HEK293 (cell line): ENCODE data around the gene CXorf38.

Experiments used
- BCL11B ChIP-seq: fragments of 450-650 bp; formaldehyde crosslinking; IDR thresholded peaks from 2 replicates; pipeline ENCODE4 v1.5.1; 2016; ENCODE audit warnings: low read depth, missing biosample characterization, missing genetic modification characterization
- GLI2 ChIP-seq: fragments of 450-650 bp; formaldehyde crosslinking; IDR thresholded peaks from 2 replicates; pipeline ENCODE4; 2017; ENCODE audit warnings: missing biosample characterization, missing genetic modification characterization, low read depth, borderline replicate concordance
- GLIS2 ChIP-seq: fragments of 450-650 bp; formaldehyde crosslinking; IDR thresholded peaks from 2 replicates; pipeline ENCODE4 v1.5.1; 2016; ENCODE audit warnings: missing biosample characterization, missing genetic modification characterization
- KLF9 ChIP-seq: fragments of 450-650 bp; formaldehyde crosslinking; IDR thresholded peaks from 2 replicates; pipeline ENCODE4 v1.5.1; 2016; ENCODE audit warnings: missing biosample characterization, missing genetic modification characterization, low read depth
- SP3 ChIP-seq: fragments of 450-650 bp; formaldehyde crosslinking; IDR thresholded peaks from 2 replicates; pipeline ENCODE4 v1.5.1; 2016; ENCODE audit warnings: missing biosample characterization, missing genetic modification characterization
- ZBTB1 ChIP-seq: fragments of 450-650 bp; formaldehyde crosslinking; IDR thresholded peaks from 2 replicates; pipeline ENCODE4 v1.5.1; 2016; ENCODE audit warnings: missing biosample characterization, missing genetic modification characterization
- ZNF10 ChIP-seq: fragments of 450-650 bp; formaldehyde crosslinking; IDR thresholded peaks from 2 replicates; pipeline ENCODE4 v1.5.1; 2017; ENCODE audit warnings: missing biosample characterization, missing genetic modification characterization
- ZNF214 ChIP-seq: fragments of 450-650 bp; formaldehyde crosslinking; IDR thresholded peaks from 2 replicates; pipeline ENCODE4 v1.5.1; 2017; ENCODE audit warnings: missing biosample characterization, mild to moderate bottlenecking, missing genetic modification characterization, borderline replicate concordance
- ZNF266 ChIP-seq: fragments of 450-650 bp; formaldehyde crosslinking; IDR thresholded peaks from 2 replicates; pipeline ENCODE4 v1.5.1; 2016; ENCODE audit warnings: missing biosample characterization, missing genetic modification characterization, low read depth
- ZNF354C ChIP-seq: fragments of 450-650 bp; formaldehyde crosslinking; IDR thresholded peaks from 2 replicates; pipeline ENCODE4 v1.5.1; 2016; ENCODE audit warnings: missing biosample characterization, missing genetic modification characterization, low read depth, borderline replicate concordance
- ZNF391 ChIP-seq: fragments of 450-650 bp; formaldehyde crosslinking; IDR thresholded peaks from 2 replicates; pipeline ENCODE4 v1.5.1; 2016; ENCODE audit warnings: low read depth, missing biosample characterization, missing genetic modification characterization, borderline replicate concordance
- ZNF404 ChIP-seq: fragments of 450-650 bp; formaldehyde crosslinking; IDR thresholded peaks from 2 replicates; pipeline ENCODE4 v1.5.1; 2017; ENCODE audit warnings: missing biosample characterization, missing genetic modification characterization
- ZNF426 ChIP-seq: fragments of 450-650 bp; formaldehyde crosslinking; IDR thresholded peaks from 2 replicates; pipeline ENCODE4 v1.5.1; 2017; ENCODE audit warnings: missing biosample characterization, missing genetic modification characterization, mild to moderate bottlenecking, inconsistent platforms, moderate library complexity
- ZNF76 ChIP-seq: fragments of 450-650 bp; formaldehyde crosslinking; IDR thresholded peaks from 2 replicates; pipeline ENCODE4; 2016; ENCODE audit warnings: low read depth, missing biosample characterization, missing genetic modification characterization, borderline replicate concordance
- TF ChIP-seq, protein P1 (sequence below): fragments of 450-650 bp; formaldehyde crosslinking; IDR thresholded peaks from 2 replicates; pipeline ENCODE4 v1.5.1; 2016; ENCODE audit warnings: missing biosample characterization, missing genetic modification characterization, borderline replicate concordance
- TF ChIP-seq, protein P2 (sequence below): fragments of 450-650 bp; formaldehyde crosslinking; IDR thresholded peaks from 2 replicates; pipeline ENCODE4 v1.5.1; 2016; ENCODE audit warnings: missing biosample characterization, missing genetic modification characterization
- TF ChIP-seq, protein P3 (sequence below): fragments of 450-650 bp; formaldehyde crosslinking; IDR thresholded peaks from 2 replicates; pipeline ENCODE4 v1.5.1; 2017; ENCODE audit warnings: missing biosample characterization, missing genetic modification characterization
- TF ChIP-seq, protein P4 (sequence below): fragments of 450-650 bp; formaldehyde crosslinking; conservative IDR thresholded peaks from 2 replicates; pipeline ENCODE4 v1.5.1; 2016; ENCODE audit warnings: low read depth, missing biosample characterization, missing genetic modification characterization
- TF ChIP-seq, protein P5 (sequence below): fragments of 450-650 bp; formaldehyde crosslinking; IDR thresholded peaks from 2 replicates; pipeline ENCODE4 v1.5.1; 2016; ENCODE audit warnings: missing biosample characterization, missing genetic modification characterization
- TF ChIP-seq, protein P6 (sequence below): fragments of 450-650 bp; formaldehyde crosslinking; IDR thresholded peaks from 2 replicates; pipeline ENCODE4 v1.5.1; 2016; ENCODE audit warnings: missing biosample characterization, missing genetic modification characterization

CXorf38 gene

DNA sequence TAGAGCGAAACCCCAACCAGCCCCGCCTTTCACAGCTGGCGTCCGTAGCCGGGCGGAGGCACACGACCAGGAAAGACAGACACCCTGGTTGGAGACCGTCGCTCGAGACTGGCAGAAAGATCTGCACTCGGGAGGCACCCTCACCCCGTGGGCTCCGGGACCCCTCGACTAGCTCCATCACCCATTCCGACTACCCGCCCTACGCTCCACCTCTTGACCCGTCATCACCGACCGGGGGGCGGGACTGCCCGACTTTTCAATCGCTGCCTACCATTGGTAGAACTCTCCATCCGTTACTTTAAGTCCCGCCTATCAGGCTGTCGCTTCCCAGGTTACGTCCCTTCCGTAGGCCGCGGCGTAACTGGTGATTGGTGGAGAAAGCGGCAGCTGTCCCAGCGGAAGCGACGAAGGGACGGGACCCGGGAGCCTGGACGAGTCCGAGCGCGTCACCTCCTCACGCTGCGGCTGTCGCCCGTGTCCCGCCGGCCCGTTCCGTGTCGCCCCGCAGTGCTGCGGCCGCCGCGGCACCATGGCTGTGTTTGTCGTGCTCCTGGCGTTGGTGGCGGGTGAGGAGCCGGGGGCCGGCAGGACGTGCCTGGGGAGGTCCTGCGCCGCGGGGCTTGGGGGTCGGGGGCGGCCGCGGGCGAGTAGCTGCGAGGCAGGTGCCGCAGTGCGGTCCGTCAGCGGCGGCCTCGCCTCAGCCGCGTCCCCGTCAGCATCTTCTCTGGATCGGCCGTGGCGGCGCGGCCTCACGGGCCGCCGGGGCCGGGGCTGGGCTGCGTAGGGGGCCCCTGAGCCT lies 66.6 kb downstream of the CXorf38 start, which contains the start of gene ATP6AP2 (continued):
- TF ChIP-seq, protein P1, sequence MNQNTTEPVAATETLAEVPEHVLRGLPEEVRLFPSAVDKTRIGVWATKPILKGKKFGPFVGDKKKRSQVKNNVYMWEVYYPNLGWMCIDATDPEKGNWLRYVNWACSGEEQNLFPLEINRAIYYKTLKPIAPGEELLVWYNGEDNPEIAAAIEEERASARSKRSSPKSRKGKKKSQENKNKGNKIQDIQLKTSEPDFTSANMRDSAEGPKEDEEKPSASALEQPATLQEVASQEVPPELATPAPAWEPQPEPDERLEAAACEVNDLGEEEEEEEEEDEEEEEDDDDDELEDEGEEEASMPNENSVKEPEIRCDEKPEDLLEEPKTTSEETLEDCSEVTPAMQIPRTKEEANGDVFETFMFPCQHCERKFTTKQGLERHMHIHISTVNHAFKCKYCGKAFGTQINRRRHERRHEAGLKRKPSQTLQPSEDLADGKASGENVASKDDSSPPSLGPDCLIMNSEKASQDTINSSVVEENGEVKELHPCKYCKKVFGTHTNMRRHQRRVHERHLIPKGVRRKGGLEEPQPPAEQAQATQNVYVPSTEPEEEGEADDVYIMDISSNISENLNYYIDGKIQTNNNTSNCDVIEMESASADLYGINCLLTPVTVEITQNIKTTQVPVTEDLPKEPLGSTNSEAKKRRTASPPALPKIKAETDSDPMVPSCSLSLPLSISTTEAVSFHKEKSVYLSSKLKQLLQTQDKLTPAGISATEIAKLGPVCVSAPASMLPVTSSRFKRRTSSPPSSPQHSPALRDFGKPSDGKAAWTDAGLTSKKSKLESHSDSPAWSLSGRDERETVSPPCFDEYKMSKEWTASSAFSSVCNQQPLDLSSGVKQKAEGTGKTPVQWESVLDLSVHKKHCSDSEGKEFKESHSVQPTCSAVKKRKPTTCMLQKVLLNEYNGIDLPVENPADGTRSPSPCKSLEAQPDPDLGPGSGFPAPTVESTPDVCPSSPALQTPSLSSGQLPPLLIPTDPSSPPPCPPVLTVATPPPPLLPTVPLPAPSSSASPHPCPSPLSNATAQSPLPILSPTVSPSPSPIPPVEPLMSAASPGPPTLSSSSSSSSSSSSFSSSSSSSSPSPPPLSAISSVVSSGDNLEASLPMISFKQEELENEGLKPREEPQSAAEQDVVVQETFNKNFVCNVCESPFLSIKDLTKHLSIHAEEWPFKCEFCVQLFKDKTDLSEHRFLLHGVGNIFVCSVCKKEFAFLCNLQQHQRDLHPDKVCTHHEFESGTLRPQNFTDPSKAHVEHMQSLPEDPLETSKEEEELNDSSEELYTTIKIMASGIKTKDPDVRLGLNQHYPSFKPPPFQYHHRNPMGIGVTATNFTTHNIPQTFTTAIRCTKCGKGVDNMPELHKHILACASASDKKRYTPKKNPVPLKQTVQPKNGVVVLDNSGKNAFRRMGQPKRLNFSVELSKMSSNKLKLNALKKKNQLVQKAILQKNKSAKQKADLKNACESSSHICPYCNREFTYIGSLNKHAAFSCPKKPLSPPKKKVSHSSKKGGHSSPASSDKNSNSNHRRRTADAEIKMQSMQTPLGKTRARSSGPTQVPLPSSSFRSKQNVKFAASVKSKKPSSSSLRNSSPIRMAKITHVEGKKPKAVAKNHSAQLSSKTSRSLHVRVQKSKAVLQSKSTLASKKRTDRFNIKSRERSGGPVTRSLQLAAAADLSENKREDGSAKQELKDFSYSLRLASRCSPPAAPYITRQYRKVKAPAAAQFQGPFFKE = no peak
- TF ChIP-seq, protein P2, sequence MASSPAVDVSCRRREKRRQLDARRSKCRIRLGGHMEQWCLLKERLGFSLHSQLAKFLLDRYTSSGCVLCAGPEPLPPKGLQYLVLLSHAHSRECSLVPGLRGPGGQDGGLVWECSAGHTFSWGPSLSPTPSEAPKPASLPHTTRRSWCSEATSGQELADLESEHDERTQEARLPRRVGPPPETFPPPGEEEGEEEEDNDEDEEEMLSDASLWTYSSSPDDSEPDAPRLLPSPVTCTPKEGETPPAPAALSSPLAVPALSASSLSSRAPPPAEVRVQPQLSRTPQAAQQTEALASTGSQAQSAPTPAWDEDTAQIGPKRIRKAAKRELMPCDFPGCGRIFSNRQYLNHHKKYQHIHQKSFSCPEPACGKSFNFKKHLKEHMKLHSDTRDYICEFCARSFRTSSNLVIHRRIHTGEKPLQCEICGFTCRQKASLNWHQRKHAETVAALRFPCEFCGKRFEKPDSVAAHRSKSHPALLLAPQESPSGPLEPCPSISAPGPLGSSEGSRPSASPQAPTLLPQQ = no peak
- TF ChIP-seq GLIS2 (tag by site-specific recombination) = peak; percentile 56; the same call in 1 of the 2 replicates
- TF ChIP-seq ZNF266 (tag by site-specific recombination) = no peak
- TF ChIP-seq ZNF426 = no peak
- peak; percentile 95 for TF ChIP-seq SP3 (tag by site-specific recombination)
- TF ChIP-seq ZNF354C (tag by site-specific recombination) = no peak
- peak; percentile 72; the same call in 1 of the 2 replicates for TF ChIP-seq BCL11B (tag by site-specific recombination)
- TF ChIP-seq, protein P3, sequence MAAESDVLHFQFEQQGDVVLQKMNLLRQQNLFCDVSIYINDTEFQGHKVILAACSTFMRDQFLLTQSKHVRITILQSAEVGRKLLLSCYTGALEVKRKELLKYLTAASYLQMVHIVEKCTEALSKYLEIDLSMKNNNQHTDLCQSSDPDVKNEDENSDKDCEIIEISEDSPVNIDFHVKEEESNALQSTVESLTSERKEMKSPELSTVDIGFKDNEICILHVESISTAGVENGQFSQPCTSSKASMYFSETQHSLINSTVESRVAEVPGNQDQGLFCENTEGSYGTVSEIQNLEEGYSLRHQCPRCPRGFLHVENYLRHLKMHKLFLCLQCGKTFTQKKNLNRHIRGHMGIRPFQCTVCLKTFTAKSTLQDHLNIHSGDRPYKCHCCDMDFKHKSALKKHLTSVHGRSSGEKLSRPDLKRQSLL (tag by site-specific recombination) = peak; percentile 98
- no peak for TF ChIP-seq ZBTB1 (tag by site-specific recombination)
- TF ChIP-seq ZNF391 = no peak
- no peak for TF ChIP-seq GLI2
- TF ChIP-seq, protein P4, sequence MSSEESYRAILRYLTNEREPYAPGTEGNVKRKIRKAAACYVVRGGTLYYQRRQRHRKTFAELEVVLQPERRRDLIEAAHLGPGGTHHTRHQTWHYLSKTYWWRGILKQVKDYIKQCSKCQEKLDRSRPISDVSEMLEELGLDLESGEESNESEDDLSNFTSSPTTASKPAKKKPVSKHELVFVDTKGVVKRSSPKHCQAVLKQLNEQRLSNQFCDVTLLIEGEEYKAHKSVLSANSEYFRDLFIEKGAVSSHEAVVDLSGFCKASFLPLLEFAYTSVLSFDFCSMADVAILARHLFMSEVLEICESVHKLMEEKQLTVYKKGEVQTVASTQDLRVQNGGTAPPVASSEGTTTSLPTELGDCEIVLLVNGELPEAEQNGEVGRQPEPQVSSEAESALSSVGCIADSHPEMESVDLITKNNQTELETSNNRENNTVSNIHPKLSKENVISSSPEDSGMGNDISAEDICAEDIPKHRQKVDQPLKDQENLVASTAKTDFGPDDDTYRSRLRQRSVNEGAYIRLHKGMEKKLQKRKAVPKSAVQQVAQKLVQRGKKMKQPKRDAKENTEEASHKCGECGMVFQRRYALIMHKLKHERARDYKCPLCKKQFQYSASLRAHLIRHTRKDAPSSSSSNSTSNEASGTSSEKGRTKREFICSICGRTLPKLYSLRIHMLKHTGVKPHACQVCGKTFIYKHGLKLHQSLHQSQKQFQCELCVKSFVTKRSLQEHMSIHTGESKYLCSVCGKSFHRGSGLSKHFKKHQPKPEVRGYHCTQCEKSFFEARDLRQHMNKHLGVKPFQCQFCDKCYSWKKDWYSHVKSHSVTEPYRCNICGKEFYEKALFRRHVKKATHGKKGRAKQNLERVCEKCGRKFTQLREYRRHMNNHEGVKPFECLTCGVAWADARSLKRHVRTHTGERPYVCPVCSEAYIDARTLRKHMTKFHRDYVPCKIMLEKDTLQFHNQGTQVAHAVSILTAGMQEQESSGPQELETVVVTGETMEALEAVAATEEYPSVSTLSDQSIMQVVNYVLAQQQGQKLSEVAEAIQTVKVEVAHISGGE = peak; percentile 78
- TF ChIP-seq ZNF10 (tag by site-specific recombination) = no peak
- no peak; the same call in 1 of the 2 replicates for TF ChIP-seq ZNF76 (tag by site-specific recombination)
- TF ChIP-seq ZNF404 (tag by site-specific recombination) = no peak
- TF ChIP-seq KLF9 (tag by site-specific recombination) = 0 out of 2 replicates have a peak, but pooled peaks have one; percentile 25
- TF ChIP-seq, protein P5, sequence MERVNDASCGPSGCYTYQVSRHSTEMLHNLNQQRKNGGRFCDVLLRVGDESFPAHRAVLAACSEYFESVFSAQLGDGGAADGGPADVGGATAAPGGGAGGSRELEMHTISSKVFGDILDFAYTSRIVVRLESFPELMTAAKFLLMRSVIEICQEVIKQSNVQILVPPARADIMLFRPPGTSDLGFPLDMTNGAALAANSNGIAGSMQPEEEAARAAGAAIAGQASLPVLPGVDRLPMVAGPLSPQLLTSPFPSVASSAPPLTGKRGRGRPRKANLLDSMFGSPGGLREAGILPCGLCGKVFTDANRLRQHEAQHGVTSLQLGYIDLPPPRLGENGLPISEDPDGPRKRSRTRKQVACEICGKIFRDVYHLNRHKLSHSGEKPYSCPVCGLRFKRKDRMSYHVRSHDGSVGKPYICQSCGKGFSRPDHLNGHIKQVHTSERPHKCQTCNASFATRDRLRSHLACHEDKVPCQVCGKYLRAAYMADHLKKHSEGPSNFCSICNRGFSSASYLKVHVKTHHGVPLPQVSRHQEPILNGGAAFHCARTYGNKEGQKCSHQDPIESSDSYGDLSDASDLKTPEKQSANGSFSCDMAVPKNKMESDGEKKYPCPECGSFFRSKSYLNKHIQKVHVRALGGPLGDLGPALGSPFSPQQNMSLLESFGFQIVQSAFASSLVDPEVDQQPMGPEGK (tag by site-specific recombination) = peak; percentile 61
- TF ChIP-seq, protein P6, sequence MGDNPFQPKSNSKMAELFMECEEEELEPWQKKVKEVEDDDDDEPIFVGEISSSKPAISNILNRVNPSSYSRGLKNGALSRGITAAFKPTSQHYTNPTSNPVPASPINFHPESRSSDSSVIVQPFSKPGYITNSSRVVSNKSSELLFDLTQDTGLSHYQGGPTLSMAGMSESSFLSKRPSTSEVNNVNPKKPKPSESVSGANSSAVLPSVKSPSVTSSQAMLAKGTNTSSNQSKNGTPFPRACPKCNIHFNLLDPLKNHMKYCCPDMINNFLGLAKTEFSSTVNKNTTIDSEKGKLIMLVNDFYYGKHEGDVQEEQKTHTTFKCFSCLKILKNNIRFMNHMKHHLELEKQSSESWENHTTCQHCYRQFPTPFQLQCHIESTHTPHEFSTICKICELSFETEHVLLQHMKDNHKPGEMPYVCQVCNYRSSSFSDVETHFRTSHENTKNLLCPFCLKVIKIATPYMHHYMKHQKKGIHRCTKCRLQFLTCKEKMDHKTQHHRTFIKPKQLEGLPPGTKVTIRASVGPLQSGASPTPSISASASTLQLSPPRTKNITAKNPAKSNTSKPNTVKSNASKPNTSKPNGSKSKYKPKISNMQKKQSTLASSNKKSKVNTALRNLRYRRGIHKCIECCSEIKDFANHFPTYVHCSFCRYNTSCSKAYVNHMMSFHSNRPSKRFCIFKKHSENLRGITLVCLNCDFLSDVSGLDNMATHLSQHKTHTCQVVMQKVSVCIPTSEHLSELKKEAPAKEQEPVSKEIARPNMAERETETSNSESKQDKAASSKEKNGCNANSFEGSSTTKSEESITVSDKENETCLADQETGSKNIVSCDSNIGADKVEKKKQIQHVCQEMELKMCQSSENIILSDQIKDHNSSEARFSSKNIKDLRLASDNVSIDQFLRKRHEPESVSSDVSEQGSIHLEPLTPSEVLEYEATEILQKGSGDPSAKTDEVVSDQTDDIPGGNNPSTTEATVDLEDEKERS = no peak
- no peak for TF ChIP-seq ZNF214 (tag by site-specific recombination)
